Measurements from ENCODE around the gene KRT74.

DNA sequence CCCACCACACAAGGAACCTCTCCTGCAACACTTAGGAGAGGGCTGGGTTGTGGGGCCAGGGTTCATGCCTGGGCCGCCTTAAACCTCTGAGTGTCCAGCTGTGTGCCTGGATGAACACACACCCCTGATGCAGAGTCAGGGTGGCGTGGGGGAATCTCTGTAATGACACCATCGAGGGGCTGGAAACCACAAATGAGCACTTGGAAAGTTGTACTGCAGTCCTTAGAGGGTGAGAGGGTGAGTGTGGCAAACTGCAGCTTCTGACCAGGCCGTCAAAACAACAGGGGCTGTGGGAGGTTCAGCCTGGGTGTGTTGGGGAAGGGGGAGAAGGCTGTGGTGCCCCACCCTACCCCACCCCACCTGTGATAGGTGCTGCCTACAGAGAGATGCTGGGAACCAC, 41.0 kb downstream of the KRT74 start:
- TF ChIP-seq POLR2A (IDR thresholded peaks at IDR 0.05; ENCODE audit: low read depth, low read length) (no peak), SUZ12 (IDR thresholded peaks at IDR 0.05; ENCODE audit: unreplicated experiment) (no peak), HCFC1 (IDR thresholded peaks at IDR 0.05; ENCODE audit: low read length) (no peak), ZZZ3 (IDR thresholded peaks at IDR 0.05; ENCODE audit: control insufficient read depth, insufficient read length, low read depth) (no peak)
- TF ChIP-seq, protein P1, sequence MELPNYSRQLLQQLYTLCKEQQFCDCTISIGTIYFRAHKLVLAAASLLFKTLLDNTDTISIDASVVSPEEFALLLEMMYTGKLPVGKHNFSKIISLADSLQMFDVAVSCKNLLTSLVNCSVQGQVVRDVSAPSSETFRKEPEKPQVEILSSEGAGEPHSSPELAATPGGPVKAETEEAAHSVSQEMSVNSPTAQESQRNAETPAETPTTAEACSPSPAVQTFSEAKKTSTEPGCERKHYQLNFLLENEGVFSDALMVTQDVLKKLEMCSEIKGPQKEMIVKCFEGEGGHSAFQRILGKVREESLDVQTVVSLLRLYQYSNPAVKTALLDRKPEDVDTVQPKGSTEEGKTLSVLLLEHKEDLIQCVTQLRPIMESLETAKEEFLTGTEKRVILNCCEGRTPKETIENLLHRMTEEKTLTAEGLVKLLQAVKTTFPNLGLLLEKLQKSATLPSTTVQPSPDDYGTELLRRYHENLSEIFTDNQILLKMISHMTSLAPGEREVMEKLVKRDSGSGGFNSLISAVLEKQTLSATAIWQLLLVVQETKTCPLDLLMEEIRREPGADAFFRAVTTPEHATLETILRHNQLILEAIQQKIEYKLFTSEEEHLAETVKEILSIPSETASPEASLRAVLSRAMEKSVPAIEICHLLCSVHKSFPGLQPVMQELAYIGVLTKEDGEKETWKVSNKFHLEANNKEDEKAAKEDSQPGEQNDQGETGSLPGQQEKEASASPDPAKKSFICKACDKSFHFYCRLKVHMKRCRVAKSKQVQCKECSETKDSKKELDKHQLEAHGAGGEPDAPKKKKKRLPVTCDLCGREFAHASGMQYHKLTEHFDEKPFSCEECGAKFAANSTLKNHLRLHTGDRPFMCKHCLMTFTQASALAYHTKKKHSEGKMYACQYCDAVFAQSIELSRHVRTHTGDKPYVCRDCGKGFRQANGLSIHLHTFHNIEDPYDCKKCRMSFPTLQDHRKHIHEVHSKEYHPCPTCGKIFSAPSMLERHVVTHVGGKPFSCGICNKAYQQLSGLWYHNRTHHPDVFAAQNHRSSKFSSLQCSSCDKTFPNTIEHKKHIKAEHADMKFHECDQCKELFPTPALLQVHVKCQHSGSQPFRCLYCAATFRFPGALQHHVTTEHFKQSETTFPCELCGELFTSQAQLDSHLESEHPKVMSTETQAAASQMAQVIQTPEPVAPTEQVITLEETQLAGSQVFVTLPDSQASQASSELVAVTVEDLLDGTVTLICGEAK (IDR thresholded peaks at IDR 0.05; ENCODE audit: borderline replicate concordance), result no peak
- TF ChIP-seq, protein P2, sequence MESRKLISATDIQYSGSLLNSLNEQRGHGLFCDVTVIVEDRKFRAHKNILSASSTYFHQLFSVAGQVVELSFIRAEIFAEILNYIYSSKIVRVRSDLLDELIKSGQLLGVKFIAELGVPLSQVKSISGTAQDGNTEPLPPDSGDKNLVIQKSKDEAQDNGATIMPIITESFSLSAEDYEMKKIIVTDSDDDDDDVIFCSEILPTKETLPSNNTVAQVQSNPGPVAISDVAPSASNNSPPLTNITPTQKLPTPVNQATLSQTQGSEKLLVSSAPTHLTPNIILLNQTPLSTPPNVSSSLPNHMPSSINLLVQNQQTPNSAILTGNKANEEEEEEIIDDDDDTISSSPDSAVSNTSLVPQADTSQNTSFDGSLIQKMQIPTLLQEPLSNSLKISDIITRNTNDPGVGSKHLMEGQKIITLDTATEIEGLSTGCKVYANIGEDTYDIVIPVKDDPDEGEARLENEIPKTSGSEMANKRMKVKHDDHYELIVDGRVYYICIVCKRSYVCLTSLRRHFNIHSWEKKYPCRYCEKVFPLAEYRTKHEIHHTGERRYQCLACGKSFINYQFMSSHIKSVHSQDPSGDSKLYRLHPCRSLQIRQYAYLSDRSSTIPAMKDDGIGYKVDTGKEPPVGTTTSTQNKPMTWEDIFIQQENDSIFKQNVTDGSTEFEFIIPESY (IDR thresholded peaks at IDR 0.05), result no peak
- TF ChIP-seq, protein P3, sequence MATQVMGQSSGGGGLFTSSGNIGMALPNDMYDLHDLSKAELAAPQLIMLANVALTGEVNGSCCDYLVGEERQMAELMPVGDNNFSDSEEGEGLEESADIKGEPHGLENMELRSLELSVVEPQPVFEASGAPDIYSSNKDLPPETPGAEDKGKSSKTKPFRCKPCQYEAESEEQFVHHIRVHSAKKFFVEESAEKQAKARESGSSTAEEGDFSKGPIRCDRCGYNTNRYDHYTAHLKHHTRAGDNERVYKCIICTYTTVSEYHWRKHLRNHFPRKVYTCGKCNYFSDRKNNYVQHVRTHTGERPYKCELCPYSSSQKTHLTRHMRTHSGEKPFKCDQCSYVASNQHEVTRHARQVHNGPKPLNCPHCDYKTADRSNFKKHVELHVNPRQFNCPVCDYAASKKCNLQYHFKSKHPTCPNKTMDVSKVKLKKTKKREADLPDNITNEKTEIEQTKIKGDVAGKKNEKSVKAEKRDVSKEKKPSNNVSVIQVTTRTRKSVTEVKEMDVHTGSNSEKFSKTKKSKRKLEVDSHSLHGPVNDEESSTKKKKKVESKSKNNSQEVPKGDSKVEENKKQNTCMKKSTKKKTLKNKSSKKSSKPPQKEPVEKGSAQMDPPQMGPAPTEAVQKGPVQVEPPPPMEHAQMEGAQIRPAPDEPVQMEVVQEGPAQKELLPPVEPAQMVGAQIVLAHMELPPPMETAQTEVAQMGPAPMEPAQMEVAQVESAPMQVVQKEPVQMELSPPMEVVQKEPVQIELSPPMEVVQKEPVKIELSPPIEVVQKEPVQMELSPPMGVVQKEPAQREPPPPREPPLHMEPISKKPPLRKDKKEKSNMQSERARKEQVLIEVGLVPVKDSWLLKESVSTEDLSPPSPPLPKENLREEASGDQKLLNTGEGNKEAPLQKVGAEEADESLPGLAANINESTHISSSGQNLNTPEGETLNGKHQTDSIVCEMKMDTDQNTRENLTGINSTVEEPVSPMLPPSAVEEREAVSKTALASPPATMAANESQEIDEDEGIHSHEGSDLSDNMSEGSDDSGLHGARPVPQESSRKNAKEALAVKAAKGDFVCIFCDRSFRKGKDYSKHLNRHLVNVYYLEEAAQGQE (IDR thresholded peaks at IDR 0.05; ENCODE audit: low read depth, low read length), result no peak
- TF ChIP-seq, protein P4, sequence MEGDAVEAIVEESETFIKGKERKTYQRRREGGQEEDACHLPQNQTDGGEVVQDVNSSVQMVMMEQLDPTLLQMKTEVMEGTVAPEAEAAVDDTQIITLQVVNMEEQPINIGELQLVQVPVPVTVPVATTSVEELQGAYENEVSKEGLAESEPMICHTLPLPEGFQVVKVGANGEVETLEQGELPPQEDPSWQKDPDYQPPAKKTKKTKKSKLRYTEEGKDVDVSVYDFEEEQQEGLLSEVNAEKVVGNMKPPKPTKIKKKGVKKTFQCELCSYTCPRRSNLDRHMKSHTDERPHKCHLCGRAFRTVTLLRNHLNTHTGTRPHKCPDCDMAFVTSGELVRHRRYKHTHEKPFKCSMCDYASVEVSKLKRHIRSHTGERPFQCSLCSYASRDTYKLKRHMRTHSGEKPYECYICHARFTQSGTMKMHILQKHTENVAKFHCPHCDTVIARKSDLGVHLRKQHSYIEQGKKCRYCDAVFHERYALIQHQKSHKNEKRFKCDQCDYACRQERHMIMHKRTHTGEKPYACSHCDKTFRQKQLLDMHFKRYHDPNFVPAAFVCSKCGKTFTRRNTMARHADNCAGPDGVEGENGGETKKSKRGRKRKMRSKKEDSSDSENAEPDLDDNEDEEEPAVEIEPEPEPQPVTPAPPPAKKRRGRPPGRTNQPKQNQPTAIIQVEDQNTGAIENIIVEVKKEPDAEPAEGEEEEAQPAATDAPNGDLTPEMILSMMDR (IDR thresholded peaks at IDR 0.05 in 2 of 3, conservative IDR thresholded peaks at IDR 0.05 in 1 of 3; ENCODE audit: control insufficient read depth in 2 of 3, extremely low read depth in 1 of 3, insufficient read depth in 1 of 3, low read depth in 3 of 3, low read length in 3 of 3), result no peak
